ENCODE results near the gene UBN2. TPM values are rescaled to one million over a fixed set of nuclear protein-coding genes. Genes with fewer than 3 reads are reported as not detected.

The UBN2 gene
- total and polyA plus RNA-seq, 2 of the 13 experiments (the other 11 are each of a cell fraction or from before 2014, with no cell fraction given) = 5.6 to 5.7 TPM

DNA sequence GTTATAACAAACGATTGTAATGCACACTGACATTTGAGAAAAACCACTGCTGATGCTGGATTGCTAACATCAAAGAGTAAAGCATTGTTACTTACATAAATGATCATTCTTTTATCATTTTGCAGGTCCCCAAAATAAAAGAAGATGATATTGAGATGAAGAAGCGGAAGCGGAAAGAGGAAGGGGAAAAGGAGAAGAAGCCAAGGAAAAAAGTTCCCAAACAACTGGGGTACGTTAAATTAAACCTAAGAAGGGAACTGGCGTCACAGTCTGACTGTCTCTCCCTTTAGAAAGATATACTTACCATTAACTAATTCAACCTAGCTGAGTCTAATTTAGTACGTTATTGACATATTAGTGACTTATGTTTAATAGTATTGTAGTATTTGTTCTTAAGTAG lies 28.1 kb downstream of the UBN2 start:
- no peaks in the 10 kb centered on the region for H4K20me1 ChIP-seq (ENCODE audit: insufficient read depth, low read length)
- intact Hi-C loops (cut with micrococcal nuclease; ENCODE audit: unreplicated experiment) (no loop called here), in situ Hi-C loops (cut with HindIII; ENCODE audit: extremely low pct_ligation_motif_present, low pct_unique_long_range_greater_than_20kb) (no loop called here)
- no peak overlapping the region for H3K27ac ChIP-seq (ENCODE audit: extremely low read length, insufficient read depth, low read length)
- 97% methylated on average over 6 of the region's 6 CpGs for WGBS (ENCODE audit: low lambda C conversion rate)
- no peak overlapping the region for H2AFZ ChIP-seq (ENCODE audit: low read length)
- H3K27me3 ChIP-seq (ENCODE audit: control insufficient read depth in 1 of 2, insufficient read depth in 2 of 2, low read length in 2 of 2) = no peaks in the 10 kb centered on the region
- FAIRE-seq (no peak), DNase-seq (ENCODE audit: low spot score) (no peak), ATAC-seq (no peak)
- peaks cover 8% of the 10 kb centered on the region; the same call in 1 of the 2 replicates for H3K4me1 ChIP-seq (ENCODE audit: insufficient read depth, low read length)
- ChIA-PET CTCF (ENCODE audit: low intra/inter-chr PET ratio, low total read pairs) (no interaction called here), POLR2A (no interaction called here)
- BruUV-seq (replicated peaks) = no TSS peak
- no peaks in the 10 kb centered on the region for H3K9me3 ChIP-seq (ENCODE audit: low read length)
- no peak overlapping the region for H3K9ac ChIP-seq (ENCODE audit: insufficient read depth, low read depth, low read length)
- H3K4me2 ChIP-seq (ENCODE audit: low read depth, low read length) = no peak overlapping the region
- no peak for TF ChIP-seq GATAD1 (CRISPR knock-in tag; IDR thresholded peaks at IDR 0.05)
- TF ChIP-seq ARNTL (CRISPR knock-in tag; IDR thresholded peaks at IDR 0.05) = no peak
- TF ChIP-seq ZFP90 (CRISPR knock-in tag; IDR thresholded peaks at IDR 0.05; ENCODE audit: borderline replicate concordance) = no peak
- no peak for TF ChIP-seq ZBTB14 (CRISPR knock-in tag; IDR thresholded peaks at IDR 0.05)
- no peak for TF ChIP-seq ZFAT (CRISPR knock-in tag; conservative IDR thresholded peaks at IDR 0.05)
- TF ChIP-seq, protein P1, sequence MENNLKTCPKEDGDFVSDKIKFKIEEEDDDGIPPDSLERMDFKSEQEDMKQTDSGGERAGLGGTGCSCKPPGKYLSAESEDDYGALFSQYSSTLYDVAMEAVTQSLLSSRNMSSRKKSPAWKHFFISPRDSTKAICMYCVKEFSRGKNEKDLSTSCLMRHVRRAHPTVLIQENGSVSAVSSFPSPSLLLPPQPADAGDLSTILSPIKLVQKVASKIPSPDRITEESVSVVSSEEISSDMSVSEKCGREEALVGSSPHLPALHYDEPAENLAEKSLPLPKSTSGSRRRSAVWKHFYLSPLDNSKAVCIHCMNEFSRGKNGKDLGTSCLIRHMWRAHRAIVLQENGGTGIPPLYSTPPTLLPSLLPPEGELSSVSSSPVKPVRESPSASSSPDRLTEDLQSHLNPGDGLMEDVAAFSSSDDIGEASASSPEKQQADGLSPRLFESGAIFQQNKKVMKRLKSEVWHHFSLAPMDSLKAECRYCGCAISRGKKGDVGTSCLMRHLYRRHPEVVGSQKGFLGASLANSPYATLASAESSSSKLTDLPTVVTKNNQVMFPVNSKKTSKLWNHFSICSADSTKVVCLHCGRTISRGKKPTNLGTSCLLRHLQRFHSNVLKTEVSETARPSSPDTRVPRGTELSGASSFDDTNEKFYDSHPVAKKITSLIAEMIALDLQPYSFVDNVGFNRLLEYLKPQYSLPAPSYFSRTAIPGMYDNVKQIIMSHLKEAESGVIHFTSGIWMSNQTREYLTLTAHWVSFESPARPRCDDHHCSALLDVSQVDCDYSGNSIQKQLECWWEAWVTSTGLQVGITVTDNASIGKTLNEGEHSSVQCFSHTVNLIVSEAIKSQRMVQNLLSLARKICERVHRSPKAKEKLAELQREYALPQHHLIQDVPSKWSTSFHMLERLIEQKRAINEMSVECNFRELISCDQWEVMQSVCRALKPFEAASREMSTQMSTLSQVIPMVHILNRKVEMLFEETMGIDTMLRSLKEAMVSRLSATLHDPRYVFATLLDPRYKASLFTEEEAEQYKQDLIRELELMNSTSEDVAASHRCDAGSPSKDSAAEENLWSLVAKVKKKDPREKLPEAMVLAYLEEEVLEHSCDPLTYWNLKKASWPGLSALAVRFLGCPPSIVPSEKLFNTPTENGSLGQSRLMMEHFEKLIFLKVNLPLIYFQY (CRISPR knock-in tag; IDR thresholded peaks at IDR 0.05; ENCODE audit: borderline replicate concordance) = no peak
- H3K4me3 ChIP-seq (replicated peaks in 1 of 3; ENCODE audit: insufficient read depth in 1 of 3, low read depth in 2 of 3, low read length in 3 of 3) = no peak overlapping the region
- H3K36me3 ChIP-seq (replicated peaks in 1 of 2; ENCODE audit: control insufficient read depth in 1 of 2, insufficient read depth in 2 of 2, low read length in 2 of 2) = peaks cover 10 to 53% of the 10 kb centered on the region in 2 experiments; a peak in 4 of 5 replicates
- no peaks in the 10 kb centered on the region for H3K79me2 ChIP-seq (ENCODE audit: insufficient read depth, low read length)
